Right hindlimb (tissue), 1 donor: Measurements from ENCODE around the gene RPL36AL.
"Not testable (repeated sequence)": the region's sequence is repeated elsewhere in the genome, so short reads cannot be mapped to it uniquely, and the experiment has no call there.

Experiments used
- DNase-seq: peaks from one replicate; pipeline ENCODE4 v3.0.0-alpha.2; 2018

Gene RPL36AL

DNA sequence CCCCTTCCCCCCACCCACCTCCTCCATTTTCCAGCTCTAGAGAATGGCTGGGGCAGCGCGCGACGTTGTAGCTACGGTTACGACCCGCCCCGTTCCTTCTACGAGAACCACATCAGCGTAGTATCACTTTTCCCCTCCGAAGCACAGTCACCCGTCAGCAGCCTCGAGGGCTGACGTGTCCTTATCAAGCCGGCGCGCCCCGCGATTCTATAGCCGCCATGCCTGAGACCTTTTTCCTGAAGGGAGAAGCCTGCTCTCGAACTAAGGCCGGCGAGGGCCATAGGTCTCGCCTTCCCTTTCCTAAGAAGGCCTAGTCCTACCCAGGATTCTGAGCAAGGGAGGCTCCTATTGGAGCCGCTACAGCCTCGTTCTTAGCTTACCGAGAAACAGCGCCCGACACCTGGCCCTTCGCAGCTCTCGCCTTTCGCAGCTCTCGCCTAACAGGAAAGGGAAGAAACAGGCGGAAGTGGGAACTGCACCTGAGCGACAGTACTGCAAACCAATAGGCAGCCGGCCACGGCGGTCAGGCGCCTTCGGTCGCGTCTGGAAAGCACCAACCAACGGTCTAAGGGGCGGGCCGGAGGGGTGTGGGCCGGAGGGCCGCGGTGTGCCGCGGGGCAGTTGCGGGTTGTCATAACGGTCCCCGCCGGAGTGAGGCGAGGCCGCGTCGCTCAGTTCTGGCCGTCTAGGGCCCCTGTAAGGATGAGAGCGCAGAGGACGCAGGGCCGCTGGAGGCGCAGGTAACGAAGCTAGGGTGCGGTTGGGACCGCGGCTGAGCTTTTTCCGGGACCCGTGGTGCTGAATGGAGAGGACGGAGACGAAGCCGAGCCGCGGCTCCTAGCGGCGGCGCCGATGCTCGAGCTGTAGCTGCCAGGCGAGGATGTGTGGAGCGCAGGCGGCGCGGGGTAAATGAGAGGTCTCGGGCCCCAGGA lies at the start of gene RPL36AL, which contains the start of gene MGAT2:
TSS of gene RPL36AL (minus strand) at position 445 of the 932 bp plus-strand sequence. CDS start 1,522 bp downstream, outside the sequence.
TSS of gene MGAT2 (plus strand) at position 618 of the 932 bp plus-strand sequence. CDS start 470 bp downstream, outside the sequence.
- peak; percentile 99 for DNase-seq

DNA sequence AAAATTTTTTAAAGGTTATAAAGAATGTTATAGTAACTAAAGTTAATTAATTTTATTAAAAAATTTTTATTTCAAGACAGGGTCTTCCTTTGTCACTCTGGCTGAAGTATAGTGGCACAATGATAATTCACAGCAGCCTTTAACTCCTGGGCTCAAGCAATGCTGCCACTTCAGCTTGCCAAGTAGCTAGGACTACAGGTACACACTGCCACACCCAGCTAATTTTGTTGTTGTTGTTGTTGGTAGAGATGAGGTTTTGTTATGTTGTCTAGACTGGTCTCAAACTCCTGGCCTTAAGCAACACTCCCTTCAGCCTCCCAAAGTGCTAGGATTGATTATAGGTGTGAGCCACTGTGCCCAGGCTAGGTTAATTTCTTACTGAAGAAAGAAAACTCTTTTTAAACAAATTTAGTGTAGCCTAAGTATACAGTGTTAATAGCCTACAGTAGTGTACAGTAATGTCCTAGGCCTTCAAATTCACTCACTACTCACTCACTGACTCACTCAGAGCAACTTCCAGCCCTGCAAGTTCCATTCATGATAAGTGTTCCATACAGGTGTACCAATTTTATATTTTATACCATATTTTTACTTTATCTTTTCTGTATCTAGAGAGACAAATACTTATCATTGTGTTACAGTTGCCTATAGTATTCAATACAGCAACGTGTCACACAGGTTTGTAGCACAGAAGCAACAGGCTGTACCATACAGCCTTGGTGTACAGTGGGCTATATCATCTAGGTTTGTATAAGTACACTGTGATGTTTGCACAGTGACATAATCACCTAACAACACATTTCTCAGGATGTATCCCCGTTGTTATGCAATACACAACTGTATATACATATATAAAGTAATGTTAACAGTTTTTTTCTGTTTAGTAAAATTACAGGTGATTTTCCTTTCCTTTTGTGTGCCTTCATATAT lies 39.4 kb upstream of the RPL36AL start:
- DNase-seq = no peak

DNA sequence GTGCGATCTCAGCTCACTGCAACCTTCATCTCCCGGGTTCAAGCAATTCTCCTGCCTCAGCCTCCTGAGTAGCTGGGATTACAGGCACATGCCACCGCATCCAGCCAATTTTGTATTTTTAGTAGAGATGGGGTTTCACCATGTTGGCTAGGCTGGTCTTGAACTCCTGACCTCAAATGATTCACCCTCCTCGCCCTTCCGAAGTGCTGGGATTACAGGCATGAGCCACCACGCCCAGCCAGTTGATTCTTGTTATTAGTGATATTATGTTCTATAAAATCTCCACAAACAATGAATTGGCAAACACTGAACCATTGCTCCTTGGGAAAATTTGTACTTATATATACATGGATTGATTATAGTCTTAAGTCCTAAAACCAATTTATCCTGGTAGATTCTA lies 37.1 kb upstream of the RPL36AL start:
- not testable (repeated sequence) for DNase-seq

DNA sequence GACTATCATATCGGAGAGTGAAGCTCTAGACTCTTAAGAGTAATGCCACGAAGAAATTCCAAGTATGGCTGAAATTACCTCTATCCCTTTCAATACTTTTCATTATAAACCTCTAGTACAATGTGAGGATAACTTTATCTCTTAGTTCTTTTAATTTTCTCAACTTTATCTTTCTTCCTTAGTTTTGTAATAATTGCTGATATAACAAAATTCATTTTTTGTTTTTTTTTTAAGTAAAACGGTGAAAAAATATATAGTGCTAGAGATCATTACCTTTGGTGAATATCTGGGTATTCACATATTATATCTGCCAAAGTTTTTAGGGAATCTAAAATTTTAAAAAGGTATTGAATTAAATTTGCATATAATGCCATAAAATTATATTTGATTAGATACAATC lies 34.1 kb upstream of the RPL36AL start:
- DNase-seq = no peak

DNA sequence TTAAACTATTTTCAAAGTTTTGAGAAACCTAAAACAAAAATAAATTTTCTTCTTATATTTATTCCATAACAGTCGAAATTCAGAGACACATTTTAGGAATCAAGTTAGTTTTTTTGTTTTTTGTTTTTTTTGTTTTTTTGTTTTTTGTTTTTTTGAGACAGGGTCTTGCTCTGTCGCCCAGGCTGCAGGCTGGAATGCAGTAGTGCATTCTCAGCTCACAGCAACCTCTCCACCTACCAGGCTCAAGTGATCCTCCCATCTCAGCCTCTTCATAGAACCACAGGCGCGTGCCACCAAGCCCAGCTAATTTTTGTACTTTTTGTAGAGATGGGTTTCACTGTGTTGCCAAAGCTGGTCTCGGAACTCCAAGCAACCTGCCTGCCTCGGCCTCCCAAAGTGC lies 33.1 kb upstream of the RPL36AL start:
- no peak for DNase-seq

DNA sequence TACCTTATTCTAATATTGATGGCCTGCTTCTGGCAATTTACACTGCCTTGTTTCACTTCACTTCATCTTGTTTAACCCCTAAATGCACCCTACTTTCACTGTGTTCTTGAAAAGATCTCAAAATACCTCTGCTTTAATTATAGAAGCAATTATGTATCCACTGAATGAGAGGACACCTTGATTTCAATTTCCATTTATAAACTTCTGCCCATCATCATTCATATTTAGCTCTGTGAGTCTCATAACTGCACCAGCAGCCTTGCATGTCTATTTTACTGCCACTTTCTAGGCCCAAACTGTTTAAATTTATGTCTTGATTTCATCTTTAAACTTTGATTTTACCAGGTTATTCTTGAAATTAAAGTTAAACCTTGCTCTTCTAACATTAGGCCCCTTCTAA lies 21.7 kb upstream of the RPL36AL start:
- no peak for DNase-seq

DNA sequence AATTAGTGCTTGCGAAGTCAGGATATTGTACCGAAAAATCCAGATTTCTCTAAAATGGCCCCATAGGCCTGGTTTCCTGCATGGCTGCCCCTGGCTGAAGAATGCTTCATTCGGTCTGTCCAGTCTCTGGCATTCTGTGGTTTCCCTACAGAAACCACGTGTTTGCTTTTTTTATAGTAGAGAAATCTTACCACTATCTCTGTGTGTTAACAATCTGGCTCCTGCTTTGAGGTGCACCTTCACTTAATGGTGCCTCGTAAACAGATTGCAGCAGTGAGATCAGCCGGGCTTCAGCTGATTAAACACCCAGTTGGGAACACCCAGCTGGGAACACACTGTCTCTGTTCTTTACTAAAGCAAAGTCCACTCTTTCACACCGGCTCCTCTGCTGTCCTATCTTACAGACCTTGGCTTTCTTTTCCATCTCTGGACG lies 21.3 kb upstream of the RPL36AL start:
- no peak for DNase-seq

DNA sequence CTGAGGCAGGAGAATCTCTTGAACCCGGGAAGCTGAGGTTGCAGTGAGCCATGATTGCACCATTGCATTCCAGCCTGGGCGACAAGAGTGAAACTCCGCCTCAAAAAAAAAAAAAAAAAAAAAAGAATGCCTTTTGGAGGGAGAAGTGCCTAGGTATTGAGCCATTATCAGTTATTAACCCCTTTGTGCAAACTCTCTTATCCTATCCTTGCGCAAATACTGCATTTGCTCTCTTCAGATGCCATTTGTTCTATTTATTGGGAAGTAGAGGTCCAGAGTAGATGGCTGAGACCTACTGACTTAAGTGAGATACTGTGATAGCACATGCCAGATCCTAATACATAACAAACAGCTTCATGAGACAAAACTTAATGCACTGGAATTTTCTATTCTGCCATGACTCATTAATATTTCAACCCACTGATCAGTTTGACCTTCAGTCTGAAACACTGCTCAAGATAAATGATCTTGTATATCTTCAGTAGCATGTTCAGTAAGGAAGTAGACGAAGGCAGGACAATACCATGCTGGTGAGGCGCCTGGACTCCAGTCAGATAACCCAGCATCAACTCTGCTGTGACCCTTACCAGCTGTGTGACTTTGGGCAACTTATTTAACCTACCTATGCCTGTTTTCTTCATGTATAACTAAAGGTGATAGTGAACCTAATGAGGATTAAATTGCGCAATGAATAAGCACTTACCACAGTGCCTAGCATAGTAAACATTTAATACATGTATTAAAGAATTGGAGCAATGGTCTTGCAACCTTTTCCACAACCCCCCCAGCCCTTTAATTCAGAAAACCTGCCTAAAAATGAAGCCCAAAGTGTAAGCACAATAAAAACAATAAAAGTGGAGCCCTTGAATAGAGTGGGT lies 20.4 kb upstream of the RPL36AL start:
- DNase-seq = no peak

DNA sequence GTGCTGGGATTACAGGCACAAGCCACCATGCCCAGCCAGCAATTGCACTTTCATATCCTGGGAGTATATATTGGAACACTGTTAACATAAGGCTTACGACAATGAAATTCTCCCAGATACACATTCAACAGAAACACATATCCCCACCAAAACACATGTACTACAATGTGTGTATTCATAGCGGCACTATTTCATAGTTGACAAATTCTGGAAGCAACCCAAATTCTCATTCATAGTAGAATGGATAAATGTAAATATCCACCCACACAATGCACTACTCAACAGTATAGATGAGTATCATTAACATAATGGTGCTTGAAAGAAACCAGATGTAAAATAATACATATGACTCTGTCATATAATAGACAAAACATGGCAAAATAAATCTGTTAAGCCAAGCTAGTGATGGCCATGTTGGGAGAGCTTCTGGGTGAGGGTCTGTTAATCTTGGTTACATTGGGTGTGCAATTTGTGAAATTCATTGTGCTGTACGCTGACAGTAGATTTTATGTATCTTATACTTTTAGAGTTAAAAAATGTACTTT lies 17.2 kb upstream of the RPL36AL start:
- no peak for DNase-seq

DNA sequence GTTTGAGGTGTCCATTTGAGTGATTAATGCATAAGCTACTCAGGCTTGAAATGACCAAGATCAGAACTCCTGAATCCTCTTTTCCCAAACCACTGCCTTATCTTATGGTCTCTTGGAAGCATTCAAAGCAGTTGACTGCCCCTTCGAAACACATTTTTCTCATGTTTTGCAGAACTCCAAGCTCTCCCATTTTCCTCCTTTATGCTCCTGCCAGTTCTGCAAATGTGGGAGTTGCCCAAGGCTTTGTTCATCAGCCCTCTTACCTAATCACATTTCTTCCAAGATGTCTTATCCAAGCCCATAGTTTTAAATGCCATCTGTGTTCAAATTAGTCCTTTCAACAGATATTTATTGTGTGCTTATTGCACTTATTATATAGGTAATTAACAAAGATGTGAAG lies 16.4 kb upstream of the RPL36AL start:
- DNase-seq = no peak

DNA sequence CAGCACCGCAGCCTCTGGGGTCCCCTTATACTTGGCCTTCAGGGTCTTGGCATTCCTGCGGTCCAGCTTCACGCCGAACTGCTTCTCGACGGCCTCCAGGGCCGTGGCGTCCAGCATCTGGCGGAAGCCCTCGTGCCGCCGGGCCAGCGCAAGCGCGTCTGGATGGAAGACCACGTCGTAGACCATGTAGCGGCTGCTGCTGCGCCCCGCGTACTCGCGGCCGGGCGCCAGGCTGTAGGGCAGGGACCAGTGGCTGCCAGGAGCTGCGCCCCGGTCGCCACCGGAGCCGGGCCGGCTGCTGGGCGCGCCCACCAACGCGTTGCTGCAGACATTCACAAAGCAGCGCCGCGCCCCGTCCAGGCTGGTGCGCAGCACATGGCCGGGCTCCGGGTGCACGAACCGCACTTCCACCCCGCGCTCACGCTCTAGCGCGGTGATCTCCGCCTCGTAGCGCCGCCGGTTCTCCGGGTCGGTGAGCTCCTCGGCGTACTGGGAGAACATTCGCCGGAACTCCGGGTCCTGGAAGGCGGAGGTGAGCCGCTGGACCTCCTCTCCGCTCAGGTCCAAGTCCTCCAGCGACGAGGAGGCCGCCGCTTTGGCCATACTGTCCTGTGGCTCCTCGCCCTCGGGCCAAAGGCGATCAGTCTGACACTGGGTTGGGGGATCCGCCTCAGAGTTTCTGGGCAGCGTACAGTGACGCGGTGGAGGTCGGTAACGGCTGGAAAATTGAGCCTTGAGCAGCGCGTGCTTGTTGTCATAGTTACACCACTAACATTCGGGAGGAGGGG lies 14.3 kb upstream of the RPL36AL start, which contains the start of gene DNAAF2:
TSS of gene DNAAF2 (minus strand) at position 698 of the 788 bp plus-strand sequence. CDS start at position 603, 95 bp downstream.
- peak; percentile 80 for DNase-seq

DNA sequence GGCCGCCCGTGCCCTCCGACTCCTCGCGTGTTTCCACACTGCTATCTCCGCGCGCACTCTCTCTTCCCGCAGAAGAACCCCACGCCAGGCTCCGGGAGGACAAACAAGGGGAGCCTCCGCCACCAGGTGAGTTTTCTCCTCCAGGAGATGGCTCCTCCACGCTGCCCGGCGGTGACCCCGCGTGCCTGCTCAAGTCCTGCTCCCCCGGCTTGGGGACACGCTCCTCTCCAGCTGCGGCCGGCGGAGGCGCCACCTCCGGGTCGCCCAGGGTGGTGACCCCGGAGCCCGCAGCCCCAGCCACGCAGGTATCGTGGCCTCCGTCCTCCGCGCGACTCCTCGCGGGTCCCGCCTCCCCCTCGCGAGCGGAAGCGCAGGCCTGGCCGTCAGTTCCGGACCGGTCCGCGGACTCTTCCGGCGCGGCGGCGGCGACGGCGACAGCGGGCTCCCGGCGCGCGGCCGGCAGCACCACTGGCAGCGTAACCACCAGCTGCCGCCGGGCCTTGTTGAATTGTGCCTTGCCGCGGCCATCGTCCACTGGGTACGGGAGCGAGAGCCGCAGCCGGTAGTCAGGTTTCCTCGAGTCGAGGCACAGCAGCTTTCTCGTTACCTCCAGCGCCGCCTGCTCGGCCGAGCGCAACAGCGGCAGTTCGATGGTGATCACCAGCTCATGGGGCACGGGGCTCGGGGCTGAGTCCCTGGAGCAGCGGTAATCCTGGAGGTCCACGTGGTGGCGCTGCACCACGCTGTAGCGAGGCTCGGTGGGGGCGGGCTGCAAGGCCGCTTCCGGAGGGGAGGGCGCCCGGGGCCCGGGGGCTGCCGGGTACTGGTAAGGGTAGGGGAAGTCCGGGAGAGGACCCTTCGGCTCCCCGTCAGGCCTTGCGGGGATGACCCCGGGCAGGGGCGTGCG lies 13.5 kb upstream of the RPL36AL start:
- DNase-seq = peak; percentile 98

DNA sequence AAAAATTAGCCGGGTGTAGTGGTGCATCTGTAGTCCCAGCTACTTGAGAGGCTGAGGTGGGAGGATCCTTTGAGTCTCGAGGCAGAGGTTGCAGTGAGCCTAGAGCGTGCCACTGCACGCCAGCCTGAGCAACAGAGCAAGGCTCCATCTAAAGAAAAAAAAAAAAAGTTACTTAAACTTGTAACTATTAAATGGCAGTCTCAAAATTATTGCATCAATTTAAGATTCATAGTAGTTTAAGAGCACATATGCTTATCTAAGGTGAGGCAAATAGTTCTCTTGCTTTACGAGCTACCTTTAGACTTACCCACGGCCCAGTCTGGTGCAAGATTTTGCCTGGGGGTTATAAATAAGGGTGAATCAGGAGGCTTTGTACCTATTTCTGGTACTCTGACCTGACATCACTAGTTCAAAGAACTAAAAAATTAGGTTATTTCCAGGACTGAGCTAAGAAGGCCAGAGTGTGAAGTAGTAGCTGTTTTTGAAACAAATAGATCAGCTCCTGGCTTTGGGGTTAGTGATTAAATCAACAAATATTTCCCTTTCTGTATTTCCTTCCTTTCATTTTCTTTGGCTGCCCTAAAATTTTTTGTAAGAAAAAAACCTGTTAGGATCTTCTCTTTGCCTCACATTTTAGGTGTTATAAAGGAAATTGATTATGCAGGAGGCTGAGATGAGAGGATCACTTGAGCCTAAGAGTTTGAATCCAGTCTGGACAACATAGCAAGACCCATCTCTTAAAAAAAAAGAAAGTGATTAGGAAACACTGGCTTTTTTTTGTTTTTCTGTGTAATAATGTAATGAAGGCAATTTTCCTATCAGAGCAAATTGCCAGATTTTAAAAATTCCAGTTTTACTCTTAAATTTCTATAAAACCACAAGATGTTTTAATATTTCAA lies 3.8 kb upstream of the RPL36AL start:
- DNase-seq = no peak

DNA sequence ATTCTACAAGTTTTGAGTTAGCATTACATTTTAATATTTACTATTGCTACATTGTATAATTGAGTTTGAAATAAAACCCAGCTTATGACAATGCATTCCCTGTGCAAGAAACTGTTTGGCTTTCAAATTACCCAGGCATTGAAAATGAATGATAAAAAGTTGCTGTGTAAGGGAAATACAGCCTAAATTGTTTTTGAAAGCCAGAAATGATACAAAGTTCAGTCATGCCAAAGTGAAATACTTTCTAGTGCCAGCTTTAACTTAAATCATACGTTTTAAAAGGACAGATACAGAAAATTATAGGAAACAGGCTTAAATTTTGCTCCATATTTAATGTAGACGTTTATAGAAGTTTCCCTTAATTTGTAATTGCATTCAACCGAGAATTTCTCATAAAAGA lies 3.0 kb upstream of the RPL36AL start:
- no peak for DNase-seq

DNA sequence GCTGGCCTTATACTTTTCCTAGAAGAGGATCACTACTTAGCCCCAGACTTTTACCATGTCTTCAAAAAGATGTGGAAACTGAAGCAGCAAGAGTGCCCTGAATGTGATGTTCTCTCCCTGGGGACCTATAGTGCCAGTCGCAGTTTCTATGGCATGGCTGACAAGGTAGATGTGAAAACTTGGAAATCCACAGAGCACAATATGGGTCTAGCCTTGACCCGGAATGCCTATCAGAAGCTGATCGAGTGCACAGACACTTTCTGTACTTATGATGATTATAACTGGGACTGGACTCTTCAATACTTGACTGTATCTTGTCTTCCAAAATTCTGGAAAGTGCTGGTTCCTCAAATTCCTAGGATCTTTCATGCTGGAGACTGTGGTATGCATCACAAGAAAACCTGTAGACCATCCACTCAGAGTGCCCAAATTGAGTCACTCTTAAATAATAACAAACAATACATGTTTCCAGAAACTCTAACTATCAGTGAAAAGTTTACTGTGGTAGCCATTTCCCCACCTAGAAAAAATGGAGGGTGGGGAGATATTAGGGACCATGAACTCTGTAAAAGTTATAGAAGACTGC lies 1.7 kb upstream of the RPL36AL start:
- no peak for DNase-seq

DNA sequence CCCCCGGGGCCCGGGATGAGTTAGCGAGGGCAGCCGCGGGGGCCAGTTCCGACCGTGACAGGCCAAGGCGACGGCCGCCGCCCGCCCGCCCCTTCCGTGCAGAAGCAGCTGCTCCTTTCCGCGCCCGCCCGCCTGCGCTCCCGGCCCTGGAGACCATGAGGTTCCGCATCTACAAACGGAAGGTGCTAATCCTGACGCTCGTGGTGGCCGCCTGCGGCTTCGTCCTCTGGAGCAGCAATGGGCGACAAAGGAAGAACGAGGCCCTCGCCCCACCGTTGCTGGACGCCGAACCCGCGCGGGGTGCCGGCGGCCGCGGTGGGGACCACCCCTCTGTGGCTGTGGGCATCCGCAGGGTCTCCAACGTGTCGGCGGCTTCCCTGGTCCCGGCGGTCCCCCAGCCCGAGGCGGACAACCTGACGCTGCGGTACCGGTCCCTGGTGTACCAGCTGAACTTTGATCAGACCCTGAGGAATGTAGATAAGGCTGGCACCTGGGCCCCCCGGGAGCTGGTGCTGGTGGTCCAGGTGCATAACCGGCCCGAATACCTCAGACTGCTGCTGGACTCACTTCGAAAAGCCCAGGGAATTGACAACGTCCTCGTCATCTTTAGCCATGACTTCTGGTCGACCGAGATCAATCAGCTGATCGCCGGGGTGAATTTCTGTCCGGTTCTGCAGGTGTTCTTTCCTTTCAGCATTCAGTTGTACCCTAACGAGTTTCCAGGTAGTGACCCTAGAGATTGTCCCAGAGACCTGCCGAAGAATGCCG lies 872 bp upstream of the RPL36AL start:
- peak; percentile 81 for DNase-seq

DNA sequence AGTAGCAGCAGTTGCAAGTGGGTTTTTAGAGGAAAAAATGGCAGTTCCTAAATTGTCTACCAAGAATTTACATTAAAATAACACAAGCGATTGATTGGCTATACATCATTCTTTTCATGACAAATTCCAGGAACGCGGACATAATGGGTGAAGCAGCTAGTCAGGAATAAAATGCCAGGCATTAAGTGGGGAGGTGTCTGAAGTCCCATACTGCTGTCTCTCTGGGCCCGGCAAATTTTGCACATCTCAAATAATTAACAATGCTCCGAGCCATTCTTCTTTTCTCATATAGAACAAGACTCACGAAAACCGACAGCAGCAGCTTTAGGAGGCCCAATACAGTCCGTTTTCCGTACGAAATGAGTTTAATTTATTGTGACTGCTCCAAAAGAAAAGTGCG lies 696 bp downstream of the RPL36AL start:
- no peak for DNase-seq

DNA sequence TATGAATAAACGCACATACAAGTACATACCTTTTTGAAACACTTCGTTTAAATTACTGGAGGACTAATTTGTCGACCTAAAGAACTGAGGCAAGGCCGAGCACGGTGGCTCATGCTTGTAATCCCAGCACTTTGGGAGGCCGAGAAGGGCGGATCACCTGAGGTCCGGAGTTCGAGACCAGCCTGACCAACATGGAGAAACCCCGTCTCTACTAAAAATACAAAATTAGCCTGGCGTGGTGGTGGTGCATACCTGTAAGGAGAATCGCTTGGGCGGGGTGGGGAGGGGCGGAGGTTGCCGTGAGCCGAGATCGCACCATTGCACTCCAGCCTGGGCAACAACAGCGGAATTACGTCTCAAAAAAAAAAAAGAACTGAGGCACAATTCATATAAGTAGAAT lies 1.2 kb downstream of the RPL36AL start:
- not testable (repeated sequence) for DNase-seq
